ENCODE measurements around the gene VSTM1. TPM values are rescaled to one million over a fixed set of nuclear protein-coding genes. Genes with fewer than 3 reads are reported as not detected.
A peak's percentile ranks its signal among the peaks of the same experiment; 100 is the strongest.
"Not testable (repeated sequence)": the region's sequence is repeated elsewhere in the genome, so short reads cannot be mapped to it uniquely, and the experiment has no call there.

Gene VSTM1
- total and polyA plus RNA-seq, 2 of the 4 experiments (the other 2 are of a cell fraction) = not detected

DNA sequence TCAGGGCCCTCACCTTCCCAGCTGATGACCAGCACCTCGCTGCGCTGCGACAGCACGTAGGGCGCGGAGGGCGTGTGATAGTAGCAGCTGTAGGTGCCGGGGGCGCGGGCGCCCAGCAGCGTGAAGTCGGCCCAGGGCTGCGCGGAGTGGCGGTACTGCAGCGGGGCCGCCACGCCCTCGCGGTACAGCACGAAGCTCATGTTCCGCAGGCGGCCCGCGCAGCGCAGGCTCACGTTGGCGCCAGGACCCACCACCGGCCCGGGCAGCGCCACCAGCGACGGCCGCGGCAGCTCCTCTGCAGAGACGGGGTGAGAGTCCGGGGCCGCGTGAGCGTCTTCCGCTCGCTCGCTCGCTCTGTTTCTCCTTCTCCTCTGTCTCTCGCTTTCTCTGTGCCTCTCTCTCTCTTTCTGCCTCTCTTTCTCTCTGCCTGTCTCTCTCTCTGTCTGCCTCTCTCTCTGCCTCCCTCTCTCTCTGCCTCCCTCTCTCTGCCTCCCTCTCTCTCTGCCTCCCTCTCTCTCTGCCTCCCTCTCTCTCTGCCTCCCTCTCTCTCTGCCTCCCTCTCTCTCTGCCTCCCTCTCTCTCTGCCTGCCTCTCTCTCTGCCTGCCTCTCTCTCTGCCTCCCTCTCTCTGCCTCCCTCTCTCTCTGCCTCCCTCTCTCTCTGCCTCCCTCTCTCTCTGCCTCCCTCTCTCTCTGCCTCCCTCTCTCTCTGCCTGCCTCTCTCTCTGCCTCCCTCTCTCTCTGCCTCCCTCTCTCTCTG, 32.3 kb upstream of the VSTM1 start:
- H3K4ac ChIP-seq (ENCODE audit: low read depth, low read length); H3K14ac ChIP-seq (replicated peaks; ENCODE audit: low read depth, low read length); H2BK20ac ChIP-seq (ENCODE audit: low read depth, low read length); H3K18ac ChIP-seq (ENCODE audit: low read depth, low read length); H3K79me1 ChIP-seq (ENCODE audit: low read depth in 1 of 2, low read length in 2 of 2); H2BK5ac ChIP-seq (ENCODE audit: low read depth, low read length, poor library complexity, severe bottlenecking); H3K23ac ChIP-seq (ENCODE audit: low read depth, low read length); H4K20me1 ChIP-seq (ENCODE audit: insufficient read depth, low read length); H3K56ac ChIP-seq (ENCODE audit: extremely low read depth, insufficient read depth, low read length); H3K9me1 ChIP-seq (ENCODE audit: insufficient read depth, low read length); BruUV-seq (replicated peaks); H3K27me3 ChIP-seq (ENCODE audit: control insufficient read depth, insufficient read depth, low read length); H4K91ac ChIP-seq (ENCODE audit: insufficient read depth, low read depth, low read length); H2BK15ac ChIP-seq (ENCODE audit: low read depth, low read length); dilution Hi-C loops (cut with HindIII; ENCODE audit: low sequenced_read_pairs, unreplicated experiment); H3K27ac ChIP-seq (ENCODE audit: insufficient read depth, low read length); in situ Hi-C loops (cut with MboI; ENCODE audit: low sequenced_read_pairs); H3K4me1 ChIP-seq (ENCODE audit: control insufficient read depth, insufficient read depth, low read length); H3K9me3 ChIP-seq (ENCODE audit: control insufficient read depth, insufficient read depth, low read length); H3K36me3 ChIP-seq (ENCODE audit: control insufficient read depth, insufficient read depth, low read length); POLR2A ChIA-PET (ENCODE audit: unreplicated experiment); H2BK120ac ChIP-seq (ENCODE audit: low read depth, low read length); H2AK5ac ChIP-seq (ENCODE audit: low read depth, low read length): not testable (repeated sequence)
- Histone ChIP-seq H3K4me3 (ENCODE audit: insufficient read depth, low read depth, low read length) (peak overlapping the region; percentile 39), H2AK9ac (replicated peaks; ENCODE audit: low read depth, low read length, poor library complexity) (peak overlapping the region; percentile 90), H3K4me2 (ENCODE audit: low read depth, low read length) (peak overlapping the region; percentile 85), H2AFZ (replicated peaks; ENCODE audit: low read length, poor library complexity) (peak overlapping the region; percentile 97), H4K8ac (ENCODE audit: low read depth in 2 of 2, low read length in 2 of 2) (peak overlapping the region; percentile 32 to 63; a peak in 3 of 4 replicates), H4K5ac (ENCODE audit: low read depth, low read length) (peak overlapping the region; percentile 78; the same call in 1 of the 2 replicates), H3K9ac (ENCODE audit: low read depth, low read length) (peak overlapping the region; percentile 31; the same call in 1 of the 2 replicates)
- intact Hi-C loops (cut with micrococcal nuclease) = loop anchor here (5.0 to 10.0 kb wide), 2 partner anchors 289 to 761 kb away; partner anchors contain the start of gene ZNF845
- peak; percentile 33 for DNase-seq
- TF ChIP-seq MXI1 (IDR thresholded peaks at IDR 0.05; ENCODE audit: borderline replicate concordance, low read depth, low read length) (peak; percentile 41; the same call in 1 of the 2 replicates), CTCF (conservative IDR thresholded peaks at IDR 0.05; ENCODE audit: low read depth, low read length) (0 out of 2 replicates have a peak, but pooled peaks have one; percentile 13), MAZ (IDR thresholded peaks at IDR 0.05; ENCODE audit: borderline replicate concordance, low read depth, low read length) (0 out of 2 replicates have a peak, but pooled peaks have one; percentile 1)
- peak; percentile 92 for ATAC-seq (ENCODE audit: low read depth)
- CTCF ChIA-PET = interaction anchor here (0.5 to 1.4 kb wide), 2 partner anchors 64 to 307 kb away, joined by 3 read pairs; no protein-coding TSS in a partner anchor
- WGBS, 2 experiments (ENCODE audit: extremely low coverage in 2 of 2, insufficient read length in 1 of 2) = 1% methylated on average over 46 of the region's 46 CpGs; no CpG with 5 or more reads in 1 of the 2 experiments
